Retinal pigment epithelial cell (primary cell): ENCODE measurements around the gene SRMS.
"Not testable (repeated sequence)": the region's sequence is repeated elsewhere in the genome, so short reads cannot be mapped to it uniquely, and the experiment has no call there.

Experiments used
- DNase-seq: peaks from one replicate; pipeline ENCODE4 v3.0.0-alpha.2; 2010; ENCODE audit warnings: low read depth
- H3K4me3 ChIP-seq: 2 replicates; pipeline ENCODE4 v1.5.1; 2011; ENCODE audit warnings: mild to moderate bottlenecking, low read length, control low read depth, moderate library complexity
- TF ChIP-seq, protein P1 (sequence below): conservative IDR thresholded peaks from 2 replicates; pipeline ENCODE4 v1.5.1; 2011; ENCODE audit warnings: low read depth, low read length, control low read depth, inconsistent platforms

SRMS gene

DNA sequence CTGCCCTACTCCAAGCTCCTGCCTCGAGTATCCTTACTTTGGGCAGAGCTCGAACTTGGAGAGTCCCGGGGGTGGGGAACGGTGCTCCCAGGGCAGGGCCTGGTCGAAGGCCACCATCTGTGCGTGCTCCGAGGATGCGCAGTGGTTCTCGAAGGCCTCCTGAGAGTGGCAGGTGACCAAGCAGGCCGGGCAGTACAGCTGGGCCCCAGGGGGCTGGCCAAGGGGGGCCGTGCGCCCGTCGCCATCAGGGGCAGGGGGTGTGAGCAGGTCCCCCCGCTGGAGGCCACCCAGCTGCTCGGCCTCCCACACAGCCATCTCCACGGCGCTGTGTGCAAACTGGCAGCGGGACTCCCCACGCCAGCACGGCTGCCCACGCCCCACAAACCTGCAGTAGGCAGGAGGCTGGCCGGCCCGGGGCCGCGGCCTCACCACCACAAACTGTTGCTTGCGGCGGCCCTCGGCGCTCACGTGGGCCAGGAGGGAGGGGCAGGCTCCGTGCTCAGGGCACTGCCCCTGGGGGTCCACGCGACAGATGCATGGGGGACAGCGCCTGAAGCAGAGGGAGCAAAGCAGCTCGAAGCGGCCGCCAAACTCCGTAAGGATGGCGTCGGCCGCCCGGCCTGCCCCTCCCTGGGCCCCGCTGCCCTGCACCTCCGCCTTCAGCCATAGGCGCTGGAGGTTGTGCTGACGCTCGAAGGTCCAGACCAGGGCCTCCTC is 24.7 kb upstream of the SRMS start:
- no peak overlapping the region for H3K4me3 ChIP-seq
- no peak for DNase-seq
- TF ChIP-seq, protein P1, sequence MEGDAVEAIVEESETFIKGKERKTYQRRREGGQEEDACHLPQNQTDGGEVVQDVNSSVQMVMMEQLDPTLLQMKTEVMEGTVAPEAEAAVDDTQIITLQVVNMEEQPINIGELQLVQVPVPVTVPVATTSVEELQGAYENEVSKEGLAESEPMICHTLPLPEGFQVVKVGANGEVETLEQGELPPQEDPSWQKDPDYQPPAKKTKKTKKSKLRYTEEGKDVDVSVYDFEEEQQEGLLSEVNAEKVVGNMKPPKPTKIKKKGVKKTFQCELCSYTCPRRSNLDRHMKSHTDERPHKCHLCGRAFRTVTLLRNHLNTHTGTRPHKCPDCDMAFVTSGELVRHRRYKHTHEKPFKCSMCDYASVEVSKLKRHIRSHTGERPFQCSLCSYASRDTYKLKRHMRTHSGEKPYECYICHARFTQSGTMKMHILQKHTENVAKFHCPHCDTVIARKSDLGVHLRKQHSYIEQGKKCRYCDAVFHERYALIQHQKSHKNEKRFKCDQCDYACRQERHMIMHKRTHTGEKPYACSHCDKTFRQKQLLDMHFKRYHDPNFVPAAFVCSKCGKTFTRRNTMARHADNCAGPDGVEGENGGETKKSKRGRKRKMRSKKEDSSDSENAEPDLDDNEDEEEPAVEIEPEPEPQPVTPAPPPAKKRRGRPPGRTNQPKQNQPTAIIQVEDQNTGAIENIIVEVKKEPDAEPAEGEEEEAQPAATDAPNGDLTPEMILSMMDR, result no peak

DNA sequence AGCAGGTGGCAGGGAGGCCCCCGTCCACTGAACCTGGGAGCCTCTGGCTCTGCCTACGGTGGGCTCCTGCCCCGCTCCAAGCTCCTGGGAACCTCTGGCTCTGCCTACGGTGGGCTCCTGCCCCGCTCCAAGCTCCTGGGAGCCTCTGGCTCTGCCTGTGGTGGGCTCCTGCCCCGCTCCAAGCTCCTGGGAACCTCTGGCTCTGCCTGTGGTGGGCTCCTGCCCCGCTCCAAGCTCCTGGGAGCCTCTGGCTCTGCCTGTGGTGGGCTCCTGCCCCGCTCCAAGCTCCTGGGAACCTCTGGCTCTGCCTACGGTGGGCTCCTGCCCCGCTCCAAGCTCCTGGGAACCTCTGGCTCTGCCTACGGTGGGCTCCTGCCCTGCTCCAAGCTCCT is 23.5 kb upstream of the SRMS start:
- not testable (repeated sequence) for DNase-seq, H3K4me3 ChIP-seq

DNA sequence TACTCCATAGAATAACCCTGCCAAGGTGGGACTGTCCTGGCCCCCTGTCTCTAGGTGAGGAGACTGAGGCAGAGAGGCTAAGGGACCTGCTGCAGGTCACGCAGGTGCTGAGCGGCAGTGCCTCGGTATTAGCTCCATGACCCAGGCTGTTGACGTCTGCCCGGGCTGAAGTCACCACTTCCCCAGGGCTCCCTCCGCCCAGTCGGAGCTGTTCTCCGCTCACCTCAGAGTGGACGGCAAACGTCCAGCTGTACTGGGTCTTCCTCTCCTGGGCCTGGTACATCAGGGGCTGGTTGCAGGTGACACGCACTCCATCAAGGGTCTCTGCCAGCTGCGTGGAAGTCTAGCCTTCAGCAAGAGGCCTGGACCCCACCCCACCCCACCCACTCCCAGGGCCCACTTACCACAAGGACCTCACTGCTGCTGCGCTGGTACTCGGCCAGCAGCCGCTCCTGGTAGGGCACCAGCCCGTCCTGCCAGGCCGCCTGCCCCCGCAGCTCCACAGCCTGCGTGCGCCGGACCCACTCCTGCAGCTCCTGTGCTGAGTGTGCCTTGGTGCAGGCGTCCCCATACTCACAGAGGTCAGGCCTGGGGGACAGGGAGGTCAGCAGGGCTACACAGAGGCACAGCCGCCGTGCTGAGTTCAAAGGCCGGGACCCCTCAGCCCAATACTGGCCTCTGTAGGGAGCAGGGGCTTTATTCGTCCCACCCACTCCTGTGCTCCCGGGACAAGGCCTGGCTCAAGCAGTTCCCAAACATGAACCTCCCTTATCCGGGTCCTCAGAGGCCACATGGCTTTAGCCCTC is 22.9 kb upstream of the SRMS start:
- H3K4me3 ChIP-seq, result no peak overlapping the region
- DNase-seq, result no peak
- TF ChIP-seq, protein P1, result no peak

DNA sequence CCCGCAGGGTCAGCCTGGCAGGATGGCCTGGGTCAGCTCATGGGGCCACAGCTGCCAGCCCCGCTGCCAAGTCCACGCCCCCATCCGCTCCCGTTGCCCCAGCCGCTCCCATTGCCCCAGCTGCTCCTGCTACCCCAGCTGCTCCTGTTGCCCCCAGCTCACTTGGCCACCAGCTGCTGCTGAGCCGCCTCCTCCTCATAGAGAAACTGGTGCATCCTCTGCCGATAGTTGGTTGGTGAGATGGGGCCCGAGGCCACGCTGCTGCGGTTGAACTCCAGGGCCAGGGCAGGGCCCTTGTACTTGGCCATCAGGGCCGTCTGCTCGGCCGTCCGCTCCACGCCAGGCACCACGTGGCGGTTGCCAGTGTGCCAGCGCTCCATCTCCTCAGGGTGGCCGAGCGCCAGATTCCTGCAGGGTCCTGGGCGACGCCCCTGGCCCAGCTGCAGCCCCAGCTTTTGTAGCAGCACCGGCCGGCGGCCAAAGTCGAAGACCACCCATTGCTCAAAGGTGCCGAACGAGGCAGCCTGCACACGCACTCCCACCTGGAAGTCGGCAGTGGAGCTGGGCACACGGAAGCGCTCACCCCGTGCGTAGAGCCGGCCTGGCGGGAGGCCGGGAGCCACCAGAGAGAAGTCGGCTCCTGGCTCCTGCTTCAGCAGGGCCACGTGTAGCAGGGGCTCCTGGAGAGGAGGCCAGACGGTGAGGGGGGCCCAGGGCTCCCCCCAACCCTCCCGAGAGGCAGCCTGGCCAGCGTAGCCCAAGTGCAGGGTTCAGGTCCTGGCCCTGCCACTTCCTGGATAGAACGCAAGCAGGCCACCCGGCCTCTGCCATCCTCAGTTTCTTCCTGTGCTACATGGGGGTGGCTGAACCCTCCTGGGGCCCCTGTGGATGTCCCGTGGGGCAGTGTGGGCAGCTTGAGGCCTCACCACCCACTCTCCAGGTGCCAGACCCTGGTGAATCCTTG is 21.7 kb upstream of the SRMS start:
- no peak overlapping the region for H3K4me3 ChIP-seq
- no peak for DNase-seq
- TF ChIP-seq, protein P1, result no peak

DNA sequence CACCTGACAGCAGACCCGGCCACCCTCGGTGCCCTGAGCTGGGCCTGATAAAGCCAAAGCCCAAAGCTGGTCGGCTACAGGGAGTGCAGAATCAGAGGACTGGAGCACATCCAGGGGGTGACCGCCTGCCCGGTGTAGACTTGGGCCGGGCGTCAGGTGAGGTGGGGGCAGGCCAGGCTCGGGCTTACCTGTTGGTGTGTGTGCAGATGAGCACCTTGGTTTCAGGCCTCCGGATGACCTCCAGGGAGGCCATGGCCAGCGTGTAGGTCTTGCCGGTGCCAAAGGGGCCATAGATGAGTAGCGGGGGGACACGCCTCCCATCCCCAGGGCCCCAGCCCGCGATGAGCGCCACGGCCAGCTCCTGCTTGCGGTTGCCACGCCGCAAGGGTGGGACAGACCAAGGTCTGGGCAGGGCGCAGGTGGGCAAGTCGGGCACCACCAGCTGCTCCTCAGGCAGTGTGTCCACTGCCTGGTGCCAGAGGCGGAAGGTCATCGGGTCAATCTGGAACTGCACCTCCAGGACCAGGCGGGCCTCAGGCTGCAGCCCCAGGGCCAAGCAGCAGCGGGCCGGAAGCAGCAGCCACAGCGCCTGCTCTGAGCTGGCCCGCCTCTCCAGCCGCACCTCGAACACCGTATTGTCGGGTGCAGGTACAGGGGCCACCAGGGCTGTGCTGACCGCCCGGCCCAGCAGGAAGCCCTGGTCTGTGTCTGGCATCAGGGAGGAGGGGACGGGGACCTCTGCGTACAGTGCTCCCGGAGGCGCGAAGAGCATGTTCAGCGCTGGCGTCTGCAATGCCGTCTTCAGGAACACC is 20.8 kb upstream of the SRMS start:
- no peak overlapping the region for H3K4me3 ChIP-seq
- TF ChIP-seq, protein P1, result no peak
- no peak for DNase-seq

DNA sequence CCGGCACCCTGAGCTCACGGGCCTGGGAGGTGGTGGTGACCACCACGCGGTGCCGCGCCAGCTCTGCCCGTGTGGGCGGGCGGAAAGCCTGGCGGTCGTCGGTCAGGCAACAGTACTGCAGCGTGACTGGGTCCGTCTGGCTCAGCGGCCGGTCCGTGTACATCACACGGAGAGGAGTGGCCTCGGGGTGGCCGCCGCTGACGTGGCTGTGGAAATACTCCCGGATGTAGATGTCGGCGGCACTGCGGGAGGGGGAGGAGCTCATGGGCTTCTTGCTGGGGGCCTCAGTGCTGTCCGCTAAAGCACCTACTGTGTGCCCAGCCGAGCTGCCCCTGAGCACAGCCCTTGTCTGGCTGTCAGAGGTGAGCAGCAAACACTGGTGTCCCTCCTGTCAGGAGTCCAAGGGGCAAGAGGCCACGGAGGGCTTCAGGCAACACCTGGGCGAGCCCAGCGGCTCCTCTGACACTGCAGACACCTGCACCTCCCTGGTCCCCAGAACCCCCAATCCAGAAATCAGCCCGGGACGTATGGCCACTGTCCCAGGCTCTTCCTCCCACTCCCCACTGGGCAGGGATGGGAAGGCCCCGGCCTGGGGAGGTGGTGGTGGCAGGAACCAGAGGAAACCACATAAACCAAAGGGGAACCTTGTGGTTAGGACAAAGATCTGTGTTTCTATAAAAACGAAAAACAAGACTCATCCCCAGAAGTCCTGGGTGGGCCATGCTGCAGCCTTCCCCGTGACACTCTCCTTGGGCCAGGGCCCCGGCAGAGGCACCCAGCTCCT is 20.0 kb upstream of the SRMS start:
- H3K4me3 ChIP-seq, result no peak overlapping the region
- DNase-seq, result no peak
- TF ChIP-seq, protein P1, result no peak
